Measurements from ENCODE around the gene SLC6A18. TPM values are rescaled to one million over a fixed set of nuclear protein-coding genes. Genes with fewer than 3 reads are reported as not detected.

The SLC6A18 gene
- total and polyA plus RNA-seq, 10 of the 15 experiments (the other 5 are each of a cell fraction or from before 2014, with no cell fraction given): not detected

- no peak for TF ChIP-seq PRDM15 (CRISPR knock-in tag; IDR thresholded peaks at IDR 0.05)
- TF ChIP-seq IKZF2 (IDR thresholded peaks at IDR 0.05): no peak
- no peak for TF ChIP-seq ATF7 (IDR thresholded peaks at IDR 0.05; ENCODE audit: low read depth)
Measured at GRCh38 chr5:1212881-1213280, 12.3 kb upstream of the SLC6A18 start (continued).

DNA sequence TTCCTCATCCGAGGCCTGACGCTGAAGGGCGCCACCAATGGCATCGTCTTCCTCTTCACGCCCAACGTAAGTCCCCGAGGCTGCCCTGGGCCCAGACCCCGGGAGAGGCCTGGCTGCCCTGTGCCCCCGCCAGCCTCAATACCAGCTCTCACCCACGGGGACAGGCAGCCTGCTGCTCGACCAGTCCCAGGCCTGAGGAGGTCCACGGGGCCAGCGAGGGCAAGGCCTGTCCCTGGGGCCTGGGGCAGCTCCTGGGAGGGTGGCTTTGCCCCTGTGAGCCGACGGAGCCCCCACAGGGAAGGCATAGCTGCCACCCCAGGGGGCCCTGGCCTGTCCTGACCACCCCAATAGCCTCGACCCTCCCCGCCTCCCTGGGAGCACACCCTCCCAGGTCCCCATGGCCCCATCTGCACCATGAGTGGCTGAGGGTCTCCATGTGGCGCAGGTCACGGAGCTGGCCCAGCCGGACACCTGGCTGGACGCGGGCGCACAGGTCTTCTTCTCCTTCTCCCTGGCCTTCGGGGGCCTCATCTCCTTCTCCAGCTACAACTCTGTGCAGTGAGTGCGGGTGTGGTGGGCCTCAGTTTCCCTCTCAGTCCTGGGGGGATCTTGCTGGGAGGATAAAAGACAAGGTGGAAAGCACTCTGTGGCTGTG is 11.5 kb upstream of the SLC6A18 start:
- no peaks in the 10 kb centered on the region; the same call in 1 of the 2 replicates for H4K20me1 ChIP-seq (ENCODE audit: control insufficient read depth, insufficient read depth)
- H3K27ac ChIP-seq (ENCODE audit: control insufficient read depth, insufficient read depth): no peak overlapping the region
- FAIRE-seq (no peak), DNase-seq (ENCODE audit: low read depth, low spot score) (no peak), ATAC-seq (no peak)
- intact Hi-C loops (cut with micrococcal nuclease; ENCODE audit: unreplicated experiment) (no loop called here), in situ Hi-C loops (cut with MboI) (no loop called here)
- no peaks in the 10 kb centered on the region for H3K36me3 ChIP-seq (ENCODE audit: control insufficient read depth in 2 of 2, insufficient read depth in 2 of 2, low read length in 1 of 2)
- BruUV-seq (replicated peaks): no TSS peak
- ChIA-PET POLR2A (no interaction called here), CTCF (no interaction called here), SMC1A (ENCODE audit: uncharacterized antibody, unreplicated experiment) (no interaction called here), RAD21 (ENCODE audit: unreplicated experiment) (no interaction called here)
- no peaks in the 10 kb centered on the region; the same call in 2 of the 3 replicates for H3K9me3 ChIP-seq (replicated peaks; ENCODE audit: control insufficient read depth, insufficient read depth, low read length)
- H3K79me2 ChIP-seq (ENCODE audit: control insufficient read depth, insufficient read depth, low read length): no peaks in the 10 kb centered on the region
- H3K9ac ChIP-seq (ENCODE audit: control insufficient read depth, insufficient read depth, low read length): no peak overlapping the region
- WGBS (ENCODE audit: insufficient coverage, insufficient replicate concordance, low lambda C conversion rate, missing lambda C conversion rate): 63% methylated on average over 25 of the region's 25 CpGs
- H3K4me3 ChIP-seq: no peak overlapping the region
- no peaks in the 10 kb centered on the region; a peak in 1 of 4 replicates for H3K27me3 ChIP-seq (replicated peaks in 1 of 2; ENCODE audit: control insufficient read depth in 2 of 2, insufficient read depth in 2 of 2, low read length in 1 of 2)
- H3K4me1 ChIP-seq (ENCODE audit: control insufficient read depth, insufficient read depth, low read length): no peaks in the 10 kb centered on the region
- no peak for TF ChIP-seq TCF7 (IDR thresholded peaks at IDR 0.05; ENCODE audit: borderline replicate concordance)
- no peak overlapping the region for H3K4me2 ChIP-seq (ENCODE audit: control insufficient read depth, insufficient read depth)
- no peak overlapping the region for H2AFZ ChIP-seq (ENCODE audit: control insufficient read depth, low read depth, low read length)
